Measurements from ENCODE around the gene TCEANC2.
"Not testable (repeated sequence)": the region's sequence is repeated elsewhere in the genome, so short reads cannot be mapped to it uniquely, and the experiment has no call there.

The TCEANC2 gene

GRCh38 chr1:54027848-54028247 lies 25.6 kb upstream of the TCEANC2 start:
- DNase-seq (ENCODE audit: low read depth in 2 of 2), result no peak

GRCh38 chr1:54028306-54029251 lies 24.8 kb upstream of the TCEANC2 start:
- DNase-seq (ENCODE audit: low read depth in 2 of 2), result no peak

- DNase-seq (ENCODE audit: low read depth in 2 of 2), result no peak
These were observed 15.9 kb upstream of the TCEANC2 start for GRCh38 chr1:54037476-54037875.

GRCh38 chr1:54041806-54042205 lies 11.6 kb upstream of the TCEANC2 start:
- DNase-seq (ENCODE audit: low read depth in 2 of 2), result no peak

GRCh38 chr1:54045496-54045895 lies 7.9 kb upstream of the TCEANC2 start:
- no peak for DNase-seq (ENCODE audit: low read depth in 2 of 2)

GRCh38 chr1:54046671-54047383 lies 6.6 kb upstream of the TCEANC2 start:
- DNase-seq (ENCODE audit: low read depth in 2 of 2), result no peak

GRCh38 chr1:54047384-54048305 lies 5.8 kb upstream of the TCEANC2 start:
- DNase-seq (ENCODE audit: low read depth in 2 of 2), result no peak

- not testable (repeated sequence) for DNase-seq (ENCODE audit: low read depth in 2 of 2)
These were observed 3.0 kb upstream of the TCEANC2 start for GRCh38 chr1:54050435-54050834.

- DNase-seq (ENCODE audit: low read depth in 2 of 2), result no peak
These were observed 1.4 kb upstream of the TCEANC2 start for GRCh38 chr1:54051933-54052430.

- DNase-seq (ENCODE audit: low read depth in 2 of 2), result peak in 1 of 2 donors; percentile 1
These were observed 926 bp upstream of the TCEANC2 start for GRCh38 chr1:54052431-54052933.

GRCh38 chr1:54053745-54054437 lies 483 bp downstream of the TCEANC2 start:
- no peak for DNase-seq (ENCODE audit: low read depth in 2 of 2)

- DNase-seq (ENCODE audit: low read depth in 2 of 2), result no peak
These were observed 986 bp downstream of the TCEANC2 start for GRCh38 chr1:54054438-54054749.

GRCh38 chr1:54064299-54064698 lies 10.9 kb downstream of the TCEANC2 start:
- DNase-seq (ENCODE audit: low read depth in 2 of 2), result no peak

GRCh38 chr1:54069791-54070170 lies 16.4 kb downstream of the TCEANC2 start:
- no peak for DNase-seq (ENCODE audit: low read depth in 2 of 2)

- DNase-seq (ENCODE audit: low read depth in 2 of 2), result no peak
These were observed 16.9 kb downstream of the TCEANC2 start for GRCh38 chr1:54070171-54070837.

- DNase-seq (ENCODE audit: low read depth in 2 of 2), result no peak
These were observed 24.0 kb downstream of the TCEANC2 start for GRCh38 chr1:54077359-54077758.

- DNase-seq (ENCODE audit: low read depth in 2 of 2), result no peak
These were observed 27.2 kb downstream of the TCEANC2 start for GRCh38 chr1:54080598-54081049.

GRCh38 chr1:54081306-54082270 lies 28.2 kb downstream of the TCEANC2 start:
- peak; percentile 4 to 29 for DNase-seq (ENCODE audit: low read depth in 2 of 2)

GRCh38 chr1:54084794-54085193 lies 31.4 kb downstream of the TCEANC2 start:
- DNase-seq (ENCODE audit: low read depth in 2 of 2), result no peak
